Activated CD8-positive, alpha-beta memory T cell treated with anti-CD3 and anti-CD28 coated beads for 36 hours (primary cell): Measurements from ENCODE around the gene BRCA2. TPM values are rescaled to one million over a fixed set of nuclear protein-coding genes. Genes with fewer than 3 reads are reported as not detected.
"Not testable (repeated sequence)": the region's sequence is repeated elsewhere in the genome, so short reads cannot be mapped to it uniquely, and the experiment has no call there.

Source experiments
- CTCF ChIA-PET: fragments of 350-600 bp; sonication (Branson Sonifier 250); formaldehyde crosslinking; loops from one replicate; lab custom pipeline; 2021; ENCODE audit warnings: antibody characterized with exemption; lab: Charles Lee
- POLR2A ChIA-PET: fragments of 350-600 bp; sonication (Branson Sonifier 250); formaldehyde crosslinking; loops from one replicate; lab custom pipeline; 2021; ENCODE audit warnings: antibody characterized with exemption; lab: Charles Lee
- total RNA-seq, 2 experiments: library from RNA; stranded (reverse); gene quantifications; one replicate each; pipeline ENCODE4 v1.2.3, GENCODE V29; 2021

BRCA2 gene
- total RNA-seq, 2 experiments from 2014 or later, result 17.7 to 18.4 TPM

DNA sequence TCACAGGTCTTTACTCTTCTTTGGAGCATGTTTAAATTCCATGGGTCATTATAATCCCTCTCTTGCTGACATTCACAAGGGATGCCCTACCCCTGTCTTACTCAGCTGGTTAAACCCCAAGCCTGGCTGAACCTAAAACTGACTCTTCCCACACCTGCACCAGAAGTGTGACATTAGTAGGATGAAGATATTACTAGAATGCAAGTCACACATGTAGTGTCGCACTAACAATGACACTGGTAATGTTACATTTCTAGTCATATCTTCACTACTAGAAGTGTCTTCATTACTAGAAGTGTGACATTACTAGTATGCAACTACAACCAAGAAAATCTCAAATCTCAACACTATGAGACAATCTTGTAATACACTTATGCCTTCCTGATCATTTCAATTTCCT is 14.4 kb upstream of the BRCA2 start:
- ChIA-PET POLR2A (interaction anchor here (1.0 to 1.2 kb wide), 3 partner anchors 14 to 230 kb away, joined by 3 to 10 read pairs (median 3); partner anchors contain the start of genes BRCA2 and ZAR1L), CTCF (interaction anchor here (0.8 to 1.7 kb wide), 2 partner anchors 15 to 26 kb away, joined by 3 to 7 read pairs; partner anchors contain the start of genes BRCA2 and ZAR1L)

GRCh38 chr13:32302461-32302860 is 12.8 kb upstream of the BRCA2 start:
- POLR2A ChIA-PET, result no interaction called here
- CTCF ChIA-PET, result interaction anchor here (1.1 kb wide), 1 partner anchor 77 kb away, joined by 3 read pairs; no protein-coding TSS in a partner anchor

DNA sequence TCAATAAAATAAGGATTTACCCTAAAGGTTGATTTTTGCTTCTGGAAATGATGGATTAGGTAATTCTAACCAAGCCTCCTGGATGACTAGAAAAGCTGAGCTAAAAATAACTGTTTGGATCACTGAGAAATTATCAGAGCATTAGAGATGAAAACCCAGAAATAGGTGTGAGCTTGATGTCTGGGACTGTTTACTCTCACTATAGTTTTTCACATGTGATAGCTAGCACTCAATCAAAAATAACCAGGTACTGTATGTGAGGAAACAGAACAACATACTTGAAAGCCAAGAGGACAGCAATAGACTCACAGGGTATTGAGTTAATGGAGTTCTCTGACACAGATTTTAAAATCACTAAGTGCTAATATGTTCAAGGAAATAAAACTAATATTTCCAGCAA is 9.7 kb upstream of the BRCA2 start:
- CTCF ChIA-PET, result no interaction called here
- POLR2A ChIA-PET, result no interaction called here

- CTCF ChIA-PET, result interaction anchor here (0.8 to 1.0 kb wide), 2 partner anchors 10 to 22 kb away, joined by 3 read pairs; no protein-coding TSS in a partner anchor
Measured at GRCh38 chr13:32309312-32310133, 5.8 kb upstream of the BRCA2 start.

DNA sequence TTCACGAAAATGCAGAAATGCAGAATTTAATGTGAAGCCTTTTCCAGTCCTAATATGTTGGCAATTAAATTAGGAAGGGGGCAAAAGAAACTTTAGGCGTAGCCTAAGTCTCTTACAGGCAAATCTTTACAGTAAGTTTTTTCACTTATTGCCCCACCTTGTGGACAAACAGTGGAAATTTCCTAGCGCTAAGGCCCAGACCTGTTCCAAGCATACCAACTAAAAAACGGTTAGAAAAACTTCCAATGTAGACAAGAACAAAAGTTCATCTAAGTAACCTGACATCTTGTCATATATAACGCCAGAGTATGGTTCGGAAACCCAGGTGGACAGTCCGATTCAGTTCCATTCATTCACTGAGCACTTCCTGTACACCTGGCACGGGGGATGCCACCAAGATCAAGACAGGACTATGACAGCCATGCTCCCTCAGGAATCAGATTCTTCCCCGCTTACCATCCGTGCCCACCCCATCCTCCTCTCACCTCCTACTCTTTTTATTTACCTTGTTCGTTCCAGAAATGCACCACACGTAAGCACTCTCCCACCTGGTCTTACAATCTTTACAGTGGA is 5.1 kb upstream of the BRCA2 start:
- CTCF ChIA-PET, result interaction anchor here (2.0 kb wide), 1 partner anchor 64 kb away, joined by 6 read pairs; no protein-coding TSS in a partner anchor
- POLR2A ChIA-PET, result no interaction called here

More at GRCh38 chr13:32309312-32310133, 5.8 kb upstream of the BRCA2 start:
- POLR2A ChIA-PET, result no interaction called here

DNA sequence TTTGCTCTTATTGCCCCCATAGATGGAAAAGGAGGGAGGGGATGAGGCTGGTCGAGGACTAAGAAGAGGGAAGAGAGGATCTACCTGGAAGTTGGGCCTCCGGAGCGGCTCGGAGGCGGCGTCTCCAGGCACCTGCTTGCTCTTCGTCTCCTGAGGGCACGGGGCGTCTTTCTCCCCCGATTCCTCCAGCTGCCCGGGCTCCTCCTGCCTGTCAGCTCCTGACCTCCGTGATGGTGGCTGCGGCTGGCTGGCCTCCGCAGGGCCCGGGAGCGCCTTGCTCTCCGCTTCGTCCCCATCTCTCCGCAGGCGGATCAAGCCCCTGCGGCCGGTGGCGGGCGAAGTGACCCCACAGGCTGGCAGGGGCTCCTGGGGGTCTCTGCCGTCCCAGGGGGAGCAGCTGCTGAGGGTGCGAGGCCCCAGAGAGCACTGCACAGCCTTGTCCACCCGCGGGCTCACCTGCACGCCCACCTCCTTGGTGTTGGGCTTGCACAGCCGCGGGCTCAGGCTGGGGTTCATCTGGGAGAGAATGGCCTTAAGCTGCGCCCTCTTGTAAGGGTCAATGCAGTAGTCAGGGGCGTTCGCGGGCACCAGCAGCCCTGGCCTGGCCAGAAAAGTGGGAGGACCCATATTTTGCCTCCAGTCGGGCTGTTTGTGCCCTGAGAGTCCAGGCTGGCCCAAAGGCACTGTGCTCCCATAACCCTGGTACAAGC is 4.0 kb upstream of the BRCA2 start:
- ChIA-PET POLR2A (no interaction called here), CTCF (interaction anchor here (2.0 kb wide), 1 partner anchor 65 kb away, joined by 6 read pairs; no protein-coding TSS in a partner anchor)

- ChIA-PET CTCF (interaction anchor here (1.0 to 1.8 kb wide), 8 partner anchors 14 to 405 kb away, joined by 3 to 7 read pairs (median 4); partner anchors contain the start of gene N4BP2L1), POLR2A (interaction anchor here (0.5 to 2.3 kb wide), 11 partner anchors 14 to 1296 kb away, joined by 3 to 28 read pairs (median 4); partner anchors contain the start of genes FRY, N4BP2L1, N4BP2L2 and PDS5B)
Measured at GRCh38 chr13:32314271-32315237, 754 bp upstream of the BRCA2 start.

GRCh38 chr13:32316028-32316339 is 676 bp downstream of the BRCA2 start:
- ChIA-PET POLR2A (interaction anchor here (0.7 to 2.3 kb wide), 5 partner anchors 38 to 1225 kb away, joined by 3 to 28 read pairs (median 4); partner anchors contain the start of genes N4BP2L1 and N4BP2L2), CTCF (interaction anchor here (1.1 to 1.8 kb wide), 4 partner anchors 16 to 133 kb away, joined by 3 to 7 read pairs (median 6); no protein-coding TSS in a partner anchor)

GRCh38 chr13:32316501-32316900 is 1.2 kb downstream of the BRCA2 start:
- POLR2A ChIA-PET, result interaction anchor here (0.7 to 2.3 kb wide), 3 partner anchors 39 to 111 kb away, joined by 3 to 28 read pairs (median 4); partner anchors contain the start of gene N4BP2L1
- CTCF ChIA-PET, result no interaction called here

GRCh38 chr13:32317716-32318465 is 2.6 kb downstream of the BRCA2 start:
- ChIA-PET CTCF (interaction anchor here (0.7 kb wide), 1 partner anchor 263 kb away, joined by 3 read pairs; no protein-coding TSS in a partner anchor), POLR2A (no interaction called here)

DNA sequence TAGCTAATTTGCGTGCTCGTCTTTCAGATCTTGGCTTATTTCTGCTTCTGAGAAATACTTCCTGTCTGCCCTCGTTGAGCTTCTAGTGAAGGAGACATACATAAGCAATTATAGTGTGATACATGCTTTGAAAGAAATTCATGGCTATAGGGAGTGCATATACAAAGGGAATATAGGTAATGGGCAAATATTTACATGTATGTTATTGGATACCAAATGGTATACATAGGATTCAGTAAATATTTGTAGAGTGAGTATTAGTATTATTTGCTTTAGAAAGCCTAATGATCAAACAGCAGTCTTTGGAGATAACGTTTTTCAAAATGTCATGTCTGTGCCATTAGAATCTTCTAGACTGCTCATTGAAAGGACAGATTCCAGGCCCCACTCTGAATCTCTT is 5.2 kb downstream of the BRCA2 start:
- ChIA-PET POLR2A (no interaction called here), CTCF (no interaction called here)

- POLR2A ChIA-PET, result no interaction called here
- CTCF ChIA-PET, result interaction anchor here (0.6 kb wide), 1 partner anchor 590 kb away, joined by 3 read pairs; no protein-coding TSS in a partner anchor
Measured at GRCh38 chr13:32323912-32324311, 8.6 kb downstream of the BRCA2 start.

GRCh38 chr13:32330441-32330840 is 15.1 kb downstream of the BRCA2 start:
- ChIA-PET CTCF (interaction anchor here (0.6 kb wide), 1 partner anchor 168 kb away, joined by 5 read pairs; no protein-coding TSS in a partner anchor), POLR2A (no interaction called here)

DNA sequence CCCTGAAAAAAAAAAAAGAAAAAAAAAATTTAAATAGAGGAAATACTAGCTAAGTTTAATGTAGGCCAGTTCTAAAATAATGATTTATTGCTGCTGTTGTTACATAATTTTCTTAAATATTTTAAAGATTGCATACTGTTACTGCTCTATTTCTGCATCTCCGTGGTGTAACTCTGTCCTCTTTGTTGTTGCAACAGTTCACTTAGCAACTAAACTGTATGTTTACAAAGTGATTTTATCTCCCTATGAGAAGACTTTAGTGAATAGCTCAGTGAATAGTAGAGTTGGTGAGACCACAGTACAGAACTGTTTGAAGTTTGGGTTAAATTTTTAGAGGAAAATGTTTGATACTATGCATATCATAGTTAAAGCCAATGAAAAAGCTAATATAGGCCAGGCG is 19.4 kb downstream of the BRCA2 start:
- CTCF ChIA-PET, result no interaction called here
- POLR2A ChIA-PET, result no interaction called here

DNA sequence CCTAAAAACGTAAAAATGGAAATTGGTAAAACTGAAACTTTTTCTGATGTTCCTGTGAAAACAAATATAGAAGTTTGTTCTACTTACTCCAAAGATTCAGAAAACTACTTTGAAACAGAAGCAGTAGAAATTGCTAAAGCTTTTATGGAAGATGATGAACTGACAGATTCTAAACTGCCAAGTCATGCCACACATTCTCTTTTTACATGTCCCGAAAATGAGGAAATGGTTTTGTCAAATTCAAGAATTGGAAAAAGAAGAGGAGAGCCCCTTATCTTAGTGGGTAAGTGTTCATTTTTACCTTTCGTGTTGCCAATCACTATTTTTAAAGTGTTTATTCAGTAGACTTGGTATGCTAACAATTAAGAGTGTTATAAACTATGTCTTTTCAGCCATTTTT is 25.6 kb downstream of the BRCA2 start:
- CTCF ChIA-PET, result no interaction called here
- POLR2A ChIA-PET, result no interaction called here

DNA sequence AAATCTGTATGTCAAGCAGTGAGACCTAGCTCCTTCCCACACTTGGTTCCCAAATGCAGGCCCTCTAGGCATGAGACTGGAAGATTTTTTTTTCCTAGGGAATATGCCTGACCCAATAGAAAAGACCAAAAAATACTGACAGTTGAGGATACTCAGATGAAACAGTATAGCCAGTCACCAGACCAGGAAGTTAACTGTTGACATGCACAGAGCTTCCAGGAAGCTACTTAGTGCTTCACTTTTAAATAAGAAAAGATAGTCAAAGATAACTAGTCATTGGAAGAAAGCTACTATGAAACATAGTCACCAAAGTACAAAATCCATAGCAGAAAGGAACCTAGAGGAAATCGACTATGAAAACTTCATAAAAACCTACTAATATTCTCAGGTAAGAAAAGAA is 32.3 kb downstream of the BRCA2 start:
- CTCF ChIA-PET, result no interaction called here
- POLR2A ChIA-PET, result no interaction called here

DNA sequence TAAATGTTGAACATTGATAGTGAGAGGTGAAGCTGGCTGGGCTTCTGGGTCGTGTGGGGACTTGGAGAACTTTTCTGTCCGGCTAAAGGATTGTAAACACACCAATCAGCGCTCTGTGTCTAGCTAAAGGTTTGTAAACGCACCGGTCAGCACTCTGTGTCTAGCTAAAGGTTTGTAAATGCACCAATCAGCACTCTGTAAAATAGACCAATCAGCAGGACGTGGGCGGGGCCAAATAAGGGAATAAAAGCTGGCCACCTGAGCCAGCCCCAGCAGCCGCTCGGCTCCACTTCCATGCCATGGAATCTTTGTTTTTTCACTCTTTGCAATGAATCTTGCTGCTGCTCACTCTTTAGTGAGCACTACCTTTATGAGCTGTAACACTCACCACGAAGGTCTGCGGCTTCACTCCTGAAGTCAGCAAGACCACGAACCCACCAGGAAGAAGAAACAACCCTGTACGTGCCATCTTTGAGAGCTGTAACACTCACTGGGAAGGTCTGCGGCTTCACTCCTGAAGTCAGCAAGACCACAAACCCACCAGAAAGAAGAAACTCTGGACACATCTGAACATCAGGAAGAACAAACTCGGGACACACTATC is 35.6 kb downstream of the BRCA2 start:
- CTCF ChIA-PET, result not testable (repeated sequence)
- POLR2A ChIA-PET, result interaction anchor here (0.7 kb wide), 1 partner anchor 148 kb away, joined by 3 read pairs; no protein-coding TSS in a partner anchor
